Measurements from ENCODE around the gene PLEKHO1.

The PLEKHO1 gene

GRCh38 chr1:150150133-150151021, 661 bp downstream of the PLEKHO1 start:
- peak; percentile 50 for DNase-seq

GRCh38 chr1:150151291-150152181, 1.8 kb downstream of the PLEKHO1 start:
- DNase-seq: peak; percentile 68

- no peak for DNase-seq
Observed at GRCh38 chr1:150152182-150152536, 2.4 kb downstream of the PLEKHO1 start.

GRCh38 chr1:150152772-150153456, 3.2 kb downstream of the PLEKHO1 start:
- DNase-seq: no peak

- DNase-seq: no peak
Observed at GRCh38 chr1:150154143-150154542, 4.4 kb downstream of the PLEKHO1 start.

- no peak for DNase-seq
Observed at GRCh38 chr1:150155413-150156071, 5.8 kb downstream of the PLEKHO1 start.

GRCh38 chr1:150156868-150157603, 7.3 kb downstream of the PLEKHO1 start:
- no peak for DNase-seq

- DNase-seq: no peak
Observed at GRCh38 chr1:150159550-150159949, 9.8 kb downstream of the PLEKHO1 start.

- DNase-seq: no peak
Observed at GRCh38 chr1:150160964-150161621, 11.4 kb downstream of the PLEKHO1 start.

- no peak for DNase-seq
Observed at GRCh38 chr1:150161747-150162581, 12.2 kb downstream of the PLEKHO1 start.

GRCh38 chr1:150162582-150162861, 12.8 kb downstream of the PLEKHO1 start:
- DNase-seq: no peak

- peak; percentile 38 for DNase-seq
Observed at GRCh38 chr1:150162862-150163706, 13.4 kb downstream of the PLEKHO1 start.

GRCh38 chr1:150164224-150164623, 14.5 kb downstream of the PLEKHO1 start:
- DNase-seq: no peak

- no peak for DNase-seq
Observed at GRCh38 chr1:150164779-150165178, 15.1 kb downstream of the PLEKHO1 start.

- DNase-seq: peak; percentile 72
Observed at GRCh38 chr1:150165622-150166612, 16.2 kb downstream of the PLEKHO1 start.

GRCh38 chr1:150168960-150169601, 19.4 kb downstream of the PLEKHO1 start:
- DNase-seq: peak; percentile 76

GRCh38 chr1:150171801-150172200, 22.1 kb downstream of the PLEKHO1 start:
- DNase-seq: no peak

- DNase-seq: no peak
Observed at GRCh38 chr1:150173141-150173585, 23.4 kb downstream of the PLEKHO1 start.
